ENCODE measurements around the gene CYP3A7.
"Not testable (repeated sequence)": the region's sequence is repeated elsewhere in the genome, so short reads cannot be mapped to it uniquely, and the experiment has no call there.

Gene CYP3A7

GRCh38 chr7:99698867-99699730 is 35.9 kb downstream of the CYP3A7 start:
- not testable (repeated sequence) for DNase-seq

DNA sequence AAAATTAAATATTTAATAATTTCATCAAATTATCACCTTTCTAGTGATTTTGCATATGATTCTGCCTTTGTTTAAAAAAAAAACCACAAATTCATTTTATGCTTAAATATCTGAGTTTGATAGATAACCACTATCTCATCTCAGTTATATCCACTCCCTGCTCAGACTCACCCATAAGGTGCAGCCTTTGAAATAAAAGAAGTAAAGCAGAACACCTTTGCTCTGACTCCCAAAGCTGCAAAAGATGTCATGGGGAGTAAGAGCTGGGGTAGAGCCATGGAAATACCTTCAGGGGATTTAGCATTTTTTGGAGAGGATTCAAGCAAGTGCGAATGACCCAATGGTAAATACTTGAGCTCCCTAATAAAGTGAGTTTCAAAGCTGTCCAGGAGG is 40.1 kb downstream of the CYP3A7 start:
- no peak for DNase-seq

- peak; percentile 31 for DNase-seq
Observed at GRCh38 chr7:99694201-99694911, 40.6 kb downstream of the CYP3A7 start.

- DNase-seq = no peak
Observed at GRCh38 chr7:99693427-99694200, 41.4 kb downstream of the CYP3A7 start.

DNA sequence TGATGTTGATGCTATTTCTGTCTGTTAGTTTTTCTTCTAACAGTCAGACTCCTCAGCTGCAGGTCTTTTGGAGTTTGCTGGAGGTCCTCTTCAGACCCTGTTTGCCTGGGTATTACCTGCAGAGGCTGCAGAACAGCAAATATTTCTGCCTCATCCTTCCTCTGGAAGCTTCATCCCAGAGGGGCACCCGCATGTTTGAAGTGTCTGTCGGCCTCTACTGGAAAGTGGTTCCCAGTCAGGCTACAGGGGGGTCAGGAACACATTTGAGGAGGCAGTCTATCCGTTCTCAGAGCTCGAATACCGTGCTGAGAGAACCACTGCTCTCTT is 41.9 kb downstream of the CYP3A7 start:
- DNase-seq = no peak

GRCh38 chr7:99692563-99692962 is 42.4 kb downstream of the CYP3A7 start:
- DNase-seq = not testable (repeated sequence)

GRCh38 chr7:99691658-99692057 is 43.3 kb downstream of the CYP3A7 start:
- not testable (repeated sequence) for DNase-seq

GRCh38 chr7:99690918-99691317 is 44.1 kb downstream of the CYP3A7 start:
- not testable (repeated sequence) for DNase-seq

DNA sequence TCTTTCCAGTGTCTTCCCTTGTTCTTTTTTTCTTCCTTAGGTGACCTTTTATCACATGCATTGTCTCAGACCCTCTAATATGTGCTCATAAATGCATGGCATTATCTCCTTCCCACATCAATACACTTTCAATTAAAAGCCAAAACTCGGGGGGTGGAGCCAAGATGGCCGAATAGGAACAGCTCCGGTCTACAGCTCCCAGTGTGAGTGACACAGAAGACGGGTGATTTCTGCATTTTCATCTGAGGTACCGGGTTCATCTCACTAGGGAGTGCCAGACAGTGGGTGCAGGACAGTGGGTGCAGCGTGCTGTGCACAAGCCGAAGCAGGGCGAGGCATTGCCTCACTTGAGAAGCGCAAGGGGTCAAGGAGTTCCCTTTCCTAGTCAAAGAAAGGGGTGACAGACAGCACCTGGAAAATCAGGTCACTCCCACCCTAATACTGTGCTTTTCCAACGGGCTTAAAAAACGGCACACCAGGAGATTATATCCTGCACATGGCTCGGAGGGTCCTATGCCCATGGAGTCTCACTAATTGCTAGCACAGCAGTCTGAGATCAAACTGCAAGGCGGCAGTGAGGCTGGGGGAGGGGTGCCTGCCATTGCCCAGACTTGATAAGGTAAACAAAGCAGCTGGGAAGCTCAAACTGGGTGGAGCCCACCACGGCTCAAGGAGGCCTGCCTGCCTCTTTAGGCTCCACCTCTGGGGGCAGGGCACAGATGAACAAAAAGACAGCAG is 49.0 kb downstream of the CYP3A7 start:
- not testable (repeated sequence) for DNase-seq

- no peak for DNase-seq
Observed at GRCh38 chr7:99685129-99685758, 49.8 kb downstream of the CYP3A7 start.

DNA sequence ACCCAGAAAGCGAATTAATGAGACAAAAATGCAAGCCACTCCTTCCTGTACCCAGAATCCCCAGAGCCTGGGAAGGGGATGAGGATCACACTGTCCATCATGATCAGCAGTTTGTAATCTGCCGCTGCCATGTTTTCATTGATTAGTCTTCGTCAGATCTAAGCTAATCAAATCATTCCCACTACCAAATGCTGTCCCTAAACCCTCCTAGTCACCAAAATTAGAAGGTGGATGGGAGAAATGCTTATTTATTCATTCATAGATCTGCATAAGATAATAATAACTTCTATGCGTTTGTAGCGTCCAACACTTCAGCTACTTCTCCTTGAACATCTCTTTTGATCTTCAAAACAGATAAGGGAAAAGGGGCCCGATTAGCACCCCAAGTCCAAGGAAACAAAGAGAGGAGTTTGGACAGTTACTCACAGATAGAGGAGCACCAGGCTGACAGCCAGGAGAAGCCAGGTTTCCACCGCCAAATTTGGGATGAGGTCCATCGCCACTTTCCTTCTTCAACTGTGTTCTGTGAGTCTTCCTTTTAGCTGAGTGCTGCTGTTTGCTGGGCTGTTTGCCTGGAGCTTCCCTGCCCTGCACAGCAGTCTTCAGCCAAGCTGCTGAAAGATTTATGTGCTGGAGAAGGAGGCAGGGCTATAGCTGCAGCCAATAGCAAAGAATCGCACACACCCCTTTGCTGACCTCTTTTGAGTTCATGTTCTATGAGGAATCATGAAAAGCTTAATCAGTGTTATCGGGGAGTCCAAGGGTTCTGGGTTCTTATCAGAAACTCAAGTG is 55.4 kb downstream of the CYP3A7 start, which contains the start of gene CYP3A5:
Gene CYP3A5, minus strand, starts transcription at position 597 of the 792 bp plus-strand sequence. Its CDS starts 100 bp downstream, at position 497.
- peak; percentile 46 for DNase-seq

- peak; percentile 95 for DNase-seq
Observed at GRCh38 chr7:99679032-99679399, 56.0 kb downstream of the CYP3A7 start.

DNA sequence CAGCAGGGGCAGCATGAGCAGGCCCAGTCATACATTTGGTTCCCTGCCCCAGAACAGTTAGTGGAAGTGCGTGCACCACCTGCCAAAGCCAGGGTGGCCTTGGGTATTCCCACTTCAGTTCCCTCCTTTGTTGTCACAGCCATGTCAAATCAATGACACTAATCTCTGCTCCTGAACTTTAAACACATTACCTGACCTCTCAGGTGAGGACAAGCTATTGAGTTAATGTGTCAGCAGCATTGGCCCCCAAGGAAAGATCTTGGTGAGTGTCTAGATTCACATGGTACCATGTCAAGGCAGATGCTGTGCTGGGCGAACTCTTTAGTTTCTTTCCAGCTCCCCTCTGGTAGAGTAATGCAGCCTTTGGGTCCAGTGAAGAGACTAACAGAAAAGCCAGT is 57.3 kb downstream of the CYP3A7 start:
- no peak for DNase-seq

- no peak for DNase-seq
Observed at GRCh38 chr7:99677013-99677647, 57.9 kb downstream of the CYP3A7 start.

DNA sequence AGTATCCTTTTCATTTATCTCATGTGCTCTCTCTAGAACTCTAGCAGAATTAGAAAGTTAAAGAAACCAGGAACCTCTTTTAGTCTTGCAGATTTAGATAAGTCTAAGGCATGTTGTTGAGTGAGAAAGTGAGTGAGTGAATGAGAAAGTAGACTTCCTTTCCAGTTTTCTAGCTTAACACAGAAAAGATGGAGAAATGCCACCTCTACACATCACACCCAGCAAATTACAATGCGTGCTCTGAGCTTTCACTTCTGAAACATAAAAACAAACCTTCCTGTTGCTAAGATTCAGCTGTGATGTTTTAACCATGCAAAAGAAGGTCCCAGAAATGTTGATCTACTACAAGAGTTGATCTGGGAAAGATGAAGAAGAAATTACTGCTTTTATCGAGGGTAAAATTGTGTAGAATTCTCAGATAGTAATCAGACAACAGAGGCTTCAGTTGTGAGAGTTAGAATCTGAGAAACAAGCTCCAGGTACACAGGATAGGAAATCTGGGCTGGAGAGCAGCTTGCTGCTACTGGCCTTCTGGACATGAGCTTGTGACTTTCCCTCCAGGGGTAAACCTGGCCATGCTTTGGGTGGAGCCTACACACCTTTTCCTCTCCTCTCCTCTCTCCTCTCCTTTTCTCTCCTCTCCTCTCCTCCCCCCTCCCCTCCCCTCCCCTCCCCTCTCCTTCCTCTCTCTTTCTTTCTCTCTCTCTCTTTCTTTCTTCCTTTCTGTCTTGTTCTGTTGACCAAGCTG is 59.8 kb downstream of the CYP3A7 start:
- no peak for DNase-seq

DNA sequence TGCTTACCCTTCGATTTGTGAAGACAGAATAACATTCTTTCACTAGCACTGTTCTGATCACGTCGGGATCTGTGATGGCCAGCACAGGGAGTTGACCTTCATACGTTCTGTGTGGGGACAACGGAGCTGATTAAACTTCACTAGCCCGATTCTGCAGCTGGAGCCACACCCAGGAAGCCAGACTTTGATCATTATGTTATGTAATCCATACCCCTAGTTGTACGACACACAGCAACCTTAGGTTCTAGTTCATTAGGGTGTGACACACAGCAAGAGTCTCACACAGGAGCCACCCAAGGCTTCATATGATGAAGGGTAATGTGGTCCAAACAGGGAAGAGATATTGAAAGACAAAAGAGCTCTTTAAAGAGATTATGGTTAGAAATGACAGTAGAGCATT is 62.4 kb downstream of the CYP3A7 start:
- DNase-seq = no peak

- DNase-seq = no peak
Observed at GRCh38 chr7:99669782-99670181, 65.2 kb downstream of the CYP3A7 start.

DNA sequence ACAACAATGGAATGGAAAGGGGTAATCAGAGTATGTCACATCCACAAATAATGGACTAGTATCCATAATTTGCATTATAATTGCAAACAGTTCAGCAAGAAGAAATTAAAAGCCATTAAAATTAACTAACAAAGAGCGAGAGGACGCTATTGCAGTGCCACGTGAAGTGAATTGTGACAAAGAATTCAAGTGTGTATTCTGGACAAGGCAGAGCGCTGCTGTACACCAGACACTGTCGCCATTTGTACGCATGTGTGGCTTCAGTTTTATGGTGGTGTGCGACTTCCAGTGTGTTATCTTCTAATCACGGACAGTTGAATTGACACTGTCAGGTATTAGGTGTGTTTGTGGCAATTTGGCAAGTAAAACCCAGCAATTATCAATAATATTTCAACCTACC is 66.5 kb downstream of the CYP3A7 start:
- DNase-seq = no peak

DNA sequence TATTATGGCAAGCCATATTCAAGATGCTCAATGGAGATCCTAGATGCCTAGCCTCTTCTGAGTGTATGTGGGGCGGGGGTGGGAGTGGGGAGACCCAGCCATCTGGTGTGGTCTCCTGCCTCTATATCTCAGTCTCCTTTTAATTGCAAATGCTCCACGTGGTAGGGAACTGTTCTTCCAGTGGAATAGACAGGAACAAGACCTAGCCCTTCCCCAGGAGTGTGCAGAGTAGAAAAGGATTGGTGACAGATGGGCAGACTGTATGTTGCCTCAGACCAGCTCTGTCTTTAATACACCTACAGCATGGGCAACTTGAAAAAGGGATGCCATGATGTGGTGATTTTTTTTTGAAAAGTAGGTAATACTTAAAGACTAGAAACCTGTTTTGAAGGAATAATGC is 67.8 kb downstream of the CYP3A7 start:
- no peak for DNase-seq

- DNase-seq = no peak
Observed at GRCh38 chr7:99666013-99666395, 69.0 kb downstream of the CYP3A7 start.

Data from kidney glomerular epithelial cell (primary cell).